VCaP (cell line): ENCODE measurements around the gene GNPDA1.

ENCODE experiments used
- H3K27ac ChIP-seq: fragments of 450-650 bp; 2 replicates; pipeline ENCODE4 v1.5.1; 2017
- TF ChIP-seq, protein P1 (sequence below): fragments of 450-650 bp; conservative IDR thresholded peaks from 2 replicates; pipeline ENCODE4 v1.5.1; 2017; ENCODE audit warnings: mild to moderate bottlenecking, moderate library complexity

The GNPDA1 gene

GRCh38 chr5:141997358-141997960, 15.4 kb downstream of the GNPDA1 start:
- H3K27ac ChIP-seq = no peak overlapping the region
- TF ChIP-seq, protein P1, sequence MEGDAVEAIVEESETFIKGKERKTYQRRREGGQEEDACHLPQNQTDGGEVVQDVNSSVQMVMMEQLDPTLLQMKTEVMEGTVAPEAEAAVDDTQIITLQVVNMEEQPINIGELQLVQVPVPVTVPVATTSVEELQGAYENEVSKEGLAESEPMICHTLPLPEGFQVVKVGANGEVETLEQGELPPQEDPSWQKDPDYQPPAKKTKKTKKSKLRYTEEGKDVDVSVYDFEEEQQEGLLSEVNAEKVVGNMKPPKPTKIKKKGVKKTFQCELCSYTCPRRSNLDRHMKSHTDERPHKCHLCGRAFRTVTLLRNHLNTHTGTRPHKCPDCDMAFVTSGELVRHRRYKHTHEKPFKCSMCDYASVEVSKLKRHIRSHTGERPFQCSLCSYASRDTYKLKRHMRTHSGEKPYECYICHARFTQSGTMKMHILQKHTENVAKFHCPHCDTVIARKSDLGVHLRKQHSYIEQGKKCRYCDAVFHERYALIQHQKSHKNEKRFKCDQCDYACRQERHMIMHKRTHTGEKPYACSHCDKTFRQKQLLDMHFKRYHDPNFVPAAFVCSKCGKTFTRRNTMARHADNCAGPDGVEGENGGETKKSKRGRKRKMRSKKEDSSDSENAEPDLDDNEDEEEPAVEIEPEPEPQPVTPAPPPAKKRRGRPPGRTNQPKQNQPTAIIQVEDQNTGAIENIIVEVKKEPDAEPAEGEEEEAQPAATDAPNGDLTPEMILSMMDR = no peak

DNA sequence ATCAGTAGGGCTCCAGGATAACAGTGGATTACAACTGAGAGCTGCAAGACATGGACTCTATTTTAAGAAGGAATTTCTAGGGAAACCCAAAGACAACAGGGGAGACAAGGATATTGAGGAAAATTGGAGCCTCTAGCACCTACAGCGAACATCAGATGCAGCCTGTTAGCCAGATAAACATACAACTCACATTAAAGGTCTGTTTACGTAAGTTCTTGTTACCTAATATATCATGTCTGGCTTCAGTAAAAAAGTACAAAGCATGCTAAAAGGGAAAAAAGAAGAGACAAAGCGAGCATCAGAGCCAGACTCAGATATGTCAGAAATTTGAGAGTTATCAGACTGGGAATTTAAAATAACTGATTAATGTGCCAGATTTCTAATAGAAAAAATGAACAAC, 17.2 kb downstream of the GNPDA1 start:
- H3K27ac ChIP-seq = no peak overlapping the region
- TF ChIP-seq, protein P1 = no peak

- TF ChIP-seq, protein P1 = no peak
- no peak overlapping the region for H3K27ac ChIP-seq
Observed at GRCh38 chr5:141994511-141995136, 18.2 kb downstream of the GNPDA1 start.

DNA sequence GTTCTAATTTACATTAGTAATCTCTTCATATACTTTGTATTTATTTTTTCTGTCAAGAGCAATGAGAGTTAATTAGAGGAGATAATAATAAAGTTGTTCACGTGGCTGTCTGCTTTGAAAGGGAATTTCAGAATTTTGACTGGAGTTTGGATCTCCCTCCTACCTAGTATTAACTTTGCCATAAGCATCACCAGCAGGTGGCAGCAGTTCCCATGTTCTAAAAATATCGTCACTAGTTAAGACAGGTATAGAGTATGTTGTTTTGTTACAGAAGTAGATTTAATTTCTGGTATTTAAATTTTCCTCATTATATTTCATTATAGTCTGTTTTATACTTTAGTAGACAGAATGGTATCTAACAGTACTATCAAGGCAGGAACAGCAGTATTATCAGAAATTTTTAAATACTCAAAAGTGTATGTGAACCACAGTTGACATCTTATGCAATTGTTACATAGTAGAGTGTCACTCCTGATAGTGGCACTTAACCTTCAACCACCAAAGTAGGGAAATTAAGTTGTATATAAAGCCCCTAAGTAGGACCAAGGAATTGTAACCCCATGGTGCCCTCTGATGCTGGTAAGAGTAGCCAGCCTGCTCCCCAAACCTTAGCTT, 20.4 kb downstream of the GNPDA1 start:
- no peak overlapping the region for H3K27ac ChIP-seq
- TF ChIP-seq, protein P1 = peak; percentile 85

- TF ChIP-seq, protein P1 = no peak
Observed at GRCh38 chr5:141989720-141990119, 23.1 kb downstream of the GNPDA1 start.

DNA sequence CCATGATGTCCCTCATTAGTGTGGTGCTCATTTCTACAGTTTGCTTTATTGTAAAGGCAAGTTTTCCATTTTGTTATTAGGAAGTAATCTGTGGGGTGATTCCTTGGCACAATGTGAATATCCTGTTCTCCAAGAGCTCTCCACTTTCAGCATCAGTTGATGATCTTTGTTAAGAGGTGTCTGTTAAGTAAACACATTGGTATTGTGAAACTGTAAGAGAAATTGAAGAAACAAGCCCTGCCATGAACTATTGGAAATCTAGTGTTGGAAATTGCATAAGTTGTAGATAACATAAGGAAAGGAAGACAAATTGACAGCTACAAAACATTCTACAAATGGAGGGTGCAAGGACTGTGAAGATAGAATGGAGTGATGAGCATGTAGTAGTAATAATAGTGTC, 26.8 kb downstream of the GNPDA1 start:
- no peak overlapping the region for H3K27ac ChIP-seq
- TF ChIP-seq, protein P1 = no peak

More at GRCh38 chr5:141989720-141990119, 23.1 kb downstream of the GNPDA1 start:
- no peak overlapping the region for H3K27ac ChIP-seq

DNA sequence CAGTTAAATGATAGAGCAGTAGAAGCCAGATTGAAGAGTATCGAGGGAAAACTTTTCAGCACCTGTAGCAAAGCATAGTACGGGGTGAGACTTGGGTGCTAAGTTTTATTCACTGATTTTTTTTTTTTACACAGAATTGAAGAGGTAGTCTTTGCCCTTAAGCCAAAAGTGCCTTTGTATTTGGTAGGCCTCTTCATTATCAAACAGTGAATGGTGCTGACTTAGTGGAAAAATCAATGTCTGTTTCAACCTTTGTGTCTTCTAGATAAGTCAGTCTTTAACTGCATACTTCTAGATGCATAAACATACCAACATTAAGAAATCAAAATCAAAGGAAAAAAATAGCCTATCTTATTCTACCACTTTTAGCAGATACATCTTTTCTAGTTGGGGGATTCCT, 30.2 kb downstream of the GNPDA1 start:
- H3K27ac ChIP-seq = no peak overlapping the region
- TF ChIP-seq, protein P1 = no peak
